ENCODE measurements around the gene CNTN2.

CNTN2 gene

GRCh38 chr1:205024679-205025078 lies 18.3 kb upstream of the CNTN2 start:
- DNase-seq (ENCODE audit: low spot score), result no peak

GRCh38 chr1:205025239-205025638 lies 17.8 kb upstream of the CNTN2 start:
- DNase-seq (ENCODE audit: low spot score), result no peak

- DNase-seq (ENCODE audit: low spot score), result no peak
These were observed 16.8 kb upstream of the CNTN2 start for GRCh38 chr1:205026181-205026580.

GRCh38 chr1:205028390-205028789 lies 14.6 kb upstream of the CNTN2 start:
- DNase-seq (ENCODE audit: low spot score), result no peak

GRCh38 chr1:205028924-205029323 lies 14.1 kb upstream of the CNTN2 start:
- DNase-seq (ENCODE audit: low spot score), result no peak

GRCh38 chr1:205030241-205030640 lies 12.8 kb upstream of the CNTN2 start:
- no peak for DNase-seq (ENCODE audit: low spot score)

GRCh38 chr1:205030896-205031295 lies 12.1 kb upstream of the CNTN2 start:
- DNase-seq (ENCODE audit: low spot score), result no peak

GRCh38 chr1:205032508-205032907 lies 10.5 kb upstream of the CNTN2 start:
- DNase-seq (ENCODE audit: low spot score), result no peak

GRCh38 chr1:205037539-205037938 lies 5.5 kb upstream of the CNTN2 start:
- no peak for DNase-seq (ENCODE audit: low spot score)

- DNase-seq (ENCODE audit: low spot score), result no peak
These were observed 4.8 kb upstream of the CNTN2 start for GRCh38 chr1:205038132-205038786.

- no peak for DNase-seq (ENCODE audit: low spot score)
These were observed 1.9 kb upstream of the CNTN2 start for GRCh38 chr1:205041001-205041715.

- DNase-seq (ENCODE audit: low spot score), result no peak
These were observed 758 bp upstream of the CNTN2 start for GRCh38 chr1:205041998-205042910.

GRCh38 chr1:205043866-205044265 lies 854 bp downstream of the CNTN2 start:
- no peak for DNase-seq (ENCODE audit: low spot score)

- DNase-seq (ENCODE audit: low spot score), result no peak
These were observed 1.7 kb downstream of the CNTN2 start for GRCh38 chr1:205044741-205045140.

GRCh38 chr1:205045146-205045545 lies 2.1 kb downstream of the CNTN2 start:
- no peak for DNase-seq (ENCODE audit: low spot score)

GRCh38 chr1:205046870-205047269 lies 3.9 kb downstream of the CNTN2 start:
- no peak for DNase-seq (ENCODE audit: low spot score)

GRCh38 chr1:205047764-205048231 lies 4.8 kb downstream of the CNTN2 start:
- no peak for DNase-seq (ENCODE audit: low spot score)

- no peak for DNase-seq (ENCODE audit: low spot score)
These were observed 5.4 kb downstream of the CNTN2 start for GRCh38 chr1:205048382-205048781.

GRCh38 chr1:205049479-205049878 lies 6.5 kb downstream of the CNTN2 start:
- DNase-seq (ENCODE audit: low spot score), result no peak

GRCh38 chr1:205052690-205053089 lies 9.7 kb downstream of the CNTN2 start:
- DNase-seq (ENCODE audit: low spot score), result no peak

GRCh38 chr1:205053296-205053695 lies 10.3 kb downstream of the CNTN2 start:
- no peak for DNase-seq (ENCODE audit: low spot score)

GRCh38 chr1:205054013-205054412 lies 11.0 kb downstream of the CNTN2 start:
- DNase-seq (ENCODE audit: low spot score), result no peak

- no peak for DNase-seq (ENCODE audit: low spot score)
These were observed 13.2 kb downstream of the CNTN2 start for GRCh38 chr1:205056188-205056611.
